A673 (cell line): ENCODE measurements around the gene MGAT3. TPM values are rescaled to one million over a fixed set of nuclear protein-coding genes. Genes with fewer than 3 reads are reported as not detected.

ENCODE experiments used
- BruUV-seq: library from RNA; stranded (reverse); fragments of 400-500 nt; replicated peaks from 2 replicates; lab custom pipeline; 2021; lab: Mats Ljungman, UMichigan
- CTCF ChIA-PET: fragments of 300-600 bp; sonication (Branson Sonifier 250); formaldehyde crosslinking; loops from one replicate; lab custom pipeline; 2022; ENCODE audit warnings: antibody characterized with exemption; lab: Charles Lee
- POLR2A ChIA-PET: fragments of 300-600 bp; sonication (Branson Sonifier 250); formaldehyde crosslinking; loops from one replicate; lab custom pipeline; 2022; ENCODE audit warnings: antibody characterized with exemption; ENCODE audit not compliant: low non-redundant PET; lab: Charles Lee
- DNase-seq: peaks from one replicate; pipeline ENCODE4 v3.0.0-alpha.2; 2015; ENCODE audit warnings: low spot score
- H3K27ac ChIP-seq: fragments of 200-600 bp; sonication (generic); 2 replicates; pipeline ENCODE4 v1.5.1; 2016; ENCODE audit warnings: mixed run types, low read depth, mild to moderate bottlenecking, mixed read lengths, antibody characterized with exemption, low read length; ENCODE audit not compliant: poor library complexity, severe bottlenecking
- H3K27me3 ChIP-seq: fragments of 200-600 bp; sonication (generic); replicated peaks from 2 replicates; pipeline ENCODE4 v1.6.1; 2017; ENCODE audit warnings: mixed run types, low read depth, mild to moderate bottlenecking, mixed read lengths, antibody characterized with exemption, low read length; ENCODE audit not compliant: insufficient read depth, poor library complexity
- H3K36me3 ChIP-seq: fragments of 200-600 bp; sonication (generic); 2 replicates; pipeline ENCODE4 v1.6.1; 2016; ENCODE audit warnings: mixed run types, mild to moderate bottlenecking, mixed read lengths, antibody characterized with exemption, low read length; ENCODE audit not compliant: insufficient read depth, poor library complexity, severe bottlenecking
- H3K4me1 ChIP-seq: fragments of 200-600 bp; sonication (generic); 2 replicates; pipeline ENCODE4 v1.6.1; 2017; ENCODE audit warnings: mixed run types, mild to moderate bottlenecking, mixed read lengths, antibody characterized with exemption, low read length; ENCODE audit not compliant: insufficient read depth, poor library complexity, severe bottlenecking
- H3K4me3 ChIP-seq: fragments of 200-600 bp; sonication (generic); 2 replicates; pipeline ENCODE4 v1.5.1; 2016; ENCODE audit warnings: low read depth, mixed run types, mild to moderate bottlenecking, mixed read lengths, low read length; ENCODE audit not compliant: poor library complexity, severe bottlenecking
- H3K9me3 ChIP-seq: fragments of 200-600 bp; sonication (generic); 2 replicates; pipeline ENCODE4 v1.6.1; 2016; ENCODE audit warnings: mixed run types, low read depth, mild to moderate bottlenecking, mixed read lengths, antibody characterized with exemption, low read length; ENCODE audit not compliant: poor library complexity, severe bottlenecking
- CTCF ChIP-seq: fragments of 300-800, 200-600 bp; sonication (generic); conservative IDR thresholded peaks from 2 replicates; pipeline ENCODE4 v1.5.1; 2017; ENCODE audit warnings: low read depth, mild to moderate bottlenecking, antibody characterized with exemption, low read length, moderate library complexity, mixed read lengths
- EZH2 ChIP-seq: fragments of 200-600 bp; sonication (generic); IDR thresholded peaks from 2 replicates; pipeline ENCODE4 v1.6.1; 2017; ENCODE audit warnings: borderline replicate concordance, low read depth, mild to moderate bottlenecking, mixed read lengths, antibody characterized with exemption, low read length; ENCODE audit not compliant: poor library complexity, severe bottlenecking
- intact Hi-C: fragments of 100-400 bp; cut with micrococcal nuclease; formaldehyde crosslinking; loops from one replicate; pipeline ENCODE4 v1.10.0; 2022; ENCODE audit not compliant: unreplicated experiment
- total RNA-seq: library from RNA; stranded (reverse); gene quantifications from 2 replicates; pipeline ENCODE4 v1.2.3, GENCODE V29; 2021

Gene MGAT3
- total RNA-seq, 1 experiment from 2014 or later = 2.7 TPM

- Histone ChIP-seq H3K9me3 (no peaks in the 10 kb centered on the region), H3K36me3 (no peaks in the 10 kb centered on the region), H3K27me3 (no peaks in the 10 kb centered on the region), H3K27ac (no peak overlapping the region), H3K4me3 (no peak overlapping the region), H3K4me1 (peaks cover 11% of the 10 kb centered on the region)
- no TSS peak for BruUV-seq
- CTCF ChIA-PET = no interaction called here
- TF ChIP-seq EZH2 (no peak), CTCF (no peak)
- POLR2A ChIA-PET = no interaction called here
- no peak for DNase-seq
- intact Hi-C loops = no loop called here
Measured at GRCh38 chr22:39450258-39450955, 6.4 kb upstream of the MGAT3 start.

DNA sequence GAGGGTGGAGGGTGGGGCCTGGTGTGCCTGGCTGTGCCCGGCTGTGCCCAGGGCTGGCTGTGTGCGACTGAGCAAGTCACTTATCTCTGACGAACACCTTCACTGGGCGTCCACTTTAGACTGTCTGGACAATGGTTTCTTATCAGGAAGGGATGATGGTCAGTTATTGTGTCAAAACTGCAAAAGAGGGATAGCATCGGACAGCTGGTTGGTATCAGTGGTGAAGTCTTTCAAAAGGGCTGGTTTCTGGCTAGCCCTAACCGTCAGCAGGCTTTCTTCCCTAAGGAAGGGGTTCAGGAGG lies 4.1 kb upstream of the MGAT3 start:
- TF ChIP-seq EZH2 (no peak), CTCF (no peak)
- peaks cover 11% of the 10 kb centered on the region for H3K4me1 ChIP-seq
- no peak for DNase-seq
- H3K27me3 ChIP-seq = no peaks in the 10 kb centered on the region
- H3K9me3 ChIP-seq = no peaks in the 10 kb centered on the region
- H3K4me3 ChIP-seq = no peak overlapping the region
- POLR2A ChIA-PET = no interaction called here
- no peaks in the 10 kb centered on the region for H3K36me3 ChIP-seq
- CTCF ChIA-PET = interaction anchor here (0.6 kb wide), 1 partner anchor 50 kb away, joined by 3 read pairs; the partner anchor contains the start of gene MIEF1
- BruUV-seq = no TSS peak
- intact Hi-C loops = no loop called here
- no peak overlapping the region for H3K27ac ChIP-seq

GRCh38 chr22:39453765-39454378 lies 2.9 kb upstream of the MGAT3 start:
- Histone ChIP-seq H3K9me3 (no peaks in the 10 kb centered on the region), H3K36me3 (no peaks in the 10 kb centered on the region), H3K4me3 (no peak overlapping the region), H3K27me3 (no peaks in the 10 kb centered on the region), H3K27ac (no peak overlapping the region), H3K4me1 (peaks cover 17% of the 10 kb centered on the region)
- intact Hi-C loops = no loop called here
- TF ChIP-seq CTCF (no peak), EZH2 (no peak)
- no peak for DNase-seq
- CTCF ChIA-PET = no interaction called here
- POLR2A ChIA-PET = no interaction called here
- BruUV-seq = no TSS peak
